ENCODE measurements around the gene SMARCC2. TPM values are rescaled to one million over a fixed set of nuclear protein-coding genes. Genes with fewer than 3 reads are reported as not detected.
A peak's percentile ranks its signal among the peaks of the same experiment; 100 is the strongest.

The SMARCC2 gene
- total RNA-seq, 4 donors from 2014 or later, result 65.5 to 101 (median 82.1) TPM

DNA sequence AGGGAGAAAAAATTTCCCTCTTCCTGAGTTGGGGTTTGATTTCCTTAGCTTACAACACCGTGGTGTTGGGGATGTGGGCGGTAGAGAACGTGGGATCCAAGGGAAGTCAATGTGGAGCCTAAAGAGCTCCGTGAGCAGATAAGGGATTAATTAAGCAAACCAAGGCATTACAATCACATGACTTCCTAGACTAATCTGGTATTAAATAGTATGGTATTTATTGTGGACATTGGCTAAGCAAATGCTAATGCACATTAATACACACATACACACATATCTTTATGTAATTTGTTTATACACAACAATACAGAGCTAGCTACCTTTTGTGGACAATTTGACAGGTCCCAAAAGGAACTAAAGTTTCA is 33.2 kb upstream of the SMARCC2 start:
- DNase-seq (ENCODE audit: low spot score) (no peak), ATAC-seq (ENCODE audit: low FRiP score) (no peak)
- TF ChIP-seq, protein P1, sequence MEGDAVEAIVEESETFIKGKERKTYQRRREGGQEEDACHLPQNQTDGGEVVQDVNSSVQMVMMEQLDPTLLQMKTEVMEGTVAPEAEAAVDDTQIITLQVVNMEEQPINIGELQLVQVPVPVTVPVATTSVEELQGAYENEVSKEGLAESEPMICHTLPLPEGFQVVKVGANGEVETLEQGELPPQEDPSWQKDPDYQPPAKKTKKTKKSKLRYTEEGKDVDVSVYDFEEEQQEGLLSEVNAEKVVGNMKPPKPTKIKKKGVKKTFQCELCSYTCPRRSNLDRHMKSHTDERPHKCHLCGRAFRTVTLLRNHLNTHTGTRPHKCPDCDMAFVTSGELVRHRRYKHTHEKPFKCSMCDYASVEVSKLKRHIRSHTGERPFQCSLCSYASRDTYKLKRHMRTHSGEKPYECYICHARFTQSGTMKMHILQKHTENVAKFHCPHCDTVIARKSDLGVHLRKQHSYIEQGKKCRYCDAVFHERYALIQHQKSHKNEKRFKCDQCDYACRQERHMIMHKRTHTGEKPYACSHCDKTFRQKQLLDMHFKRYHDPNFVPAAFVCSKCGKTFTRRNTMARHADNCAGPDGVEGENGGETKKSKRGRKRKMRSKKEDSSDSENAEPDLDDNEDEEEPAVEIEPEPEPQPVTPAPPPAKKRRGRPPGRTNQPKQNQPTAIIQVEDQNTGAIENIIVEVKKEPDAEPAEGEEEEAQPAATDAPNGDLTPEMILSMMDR (IDR thresholded peaks at IDR 0.05), result no peak

GRCh38 chr12:56221757-56222530 is 32.7 kb upstream of the SMARCC2 start, which contains the start of gene RNF41:
RNF41 (minus strand) TSS chr12:56221922; CDS start chr12:56214047, 7,875 bp downstream.
- ATAC-seq (ENCODE audit: low FRiP score) (peak; percentile 85), DNase-seq (ENCODE audit: low spot score) (peak; percentile 95)
- TF ChIP-seq, protein P1 (IDR thresholded peaks at IDR 0.05), result no peak

- DNase-seq (ENCODE audit: low spot score) (no peak), ATAC-seq (ENCODE audit: low FRiP score) (peak; percentile 31)
- TF ChIP-seq, protein P1 (IDR thresholded peaks at IDR 0.05), result no peak
Measured at GRCh38 chr12:56221232-56221756, 32.0 kb upstream of the SMARCC2 start.

GRCh38 chr12:56220611-56221231 is 31.4 kb upstream of the SMARCC2 start:
- no peak for ATAC-seq (ENCODE audit: low FRiP score)
- DNase-seq (ENCODE audit: low spot score), result no peak
- TF ChIP-seq, protein P1 (IDR thresholded peaks at IDR 0.05), result no peak

GRCh38 chr12:56219840-56220239 is 30.6 kb upstream of the SMARCC2 start:
- DNase-seq (ENCODE audit: low spot score) (no peak), ATAC-seq (ENCODE audit: low FRiP score) (no peak)
- TF ChIP-seq, protein P1 (IDR thresholded peaks at IDR 0.05), result no peak

- ATAC-seq (ENCODE audit: low FRiP score), result no peak
- TF ChIP-seq, protein P1 (IDR thresholded peaks at IDR 0.05), result no peak
- no peak for DNase-seq (ENCODE audit: low spot score)
Measured at GRCh38 chr12:56216461-56216860, 27.2 kb upstream of the SMARCC2 start.
